ENCODE results near the gene MRPL12.

MRPL12 gene

DNA sequence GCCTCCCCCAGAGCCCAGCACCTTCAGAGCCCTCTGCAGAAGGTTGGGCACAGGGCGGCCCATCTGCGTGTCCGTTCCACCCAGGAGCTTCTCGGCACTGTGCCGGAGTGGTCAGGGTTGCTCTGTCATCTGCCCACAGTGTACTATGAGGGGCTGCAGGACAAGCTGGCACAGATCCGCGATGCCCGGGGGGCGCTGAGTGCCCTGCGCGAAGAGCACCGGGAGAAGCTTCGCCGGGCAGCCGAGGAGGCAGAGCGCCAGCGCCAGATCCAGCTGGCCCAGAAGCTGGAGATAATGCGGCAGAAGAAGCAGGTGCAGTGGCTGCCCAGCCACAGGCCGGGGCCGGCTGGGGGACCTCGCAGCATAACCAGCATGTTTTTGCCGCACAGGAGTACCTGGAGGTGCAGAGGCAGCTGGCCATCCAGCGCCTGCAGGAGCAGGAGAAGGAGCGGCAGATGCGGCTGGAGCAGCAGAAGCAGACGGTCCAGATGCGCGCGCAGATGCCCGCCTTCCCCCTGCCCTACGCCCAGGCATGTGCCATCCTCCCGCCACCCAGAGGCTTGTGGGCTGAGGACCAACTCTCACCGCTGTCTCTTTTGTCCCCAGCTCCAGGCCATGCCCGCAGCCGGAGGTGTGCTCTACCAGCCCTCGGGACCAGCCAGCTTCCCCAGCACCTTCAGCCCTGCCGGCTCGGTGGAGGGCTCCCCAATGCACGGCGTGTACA, 6.8 kb upstream of the MRPL12 start:
- H3K4me3 ChIP-seq (ENCODE audit: low read depth, low read length) = no peak overlapping the region

DNA sequence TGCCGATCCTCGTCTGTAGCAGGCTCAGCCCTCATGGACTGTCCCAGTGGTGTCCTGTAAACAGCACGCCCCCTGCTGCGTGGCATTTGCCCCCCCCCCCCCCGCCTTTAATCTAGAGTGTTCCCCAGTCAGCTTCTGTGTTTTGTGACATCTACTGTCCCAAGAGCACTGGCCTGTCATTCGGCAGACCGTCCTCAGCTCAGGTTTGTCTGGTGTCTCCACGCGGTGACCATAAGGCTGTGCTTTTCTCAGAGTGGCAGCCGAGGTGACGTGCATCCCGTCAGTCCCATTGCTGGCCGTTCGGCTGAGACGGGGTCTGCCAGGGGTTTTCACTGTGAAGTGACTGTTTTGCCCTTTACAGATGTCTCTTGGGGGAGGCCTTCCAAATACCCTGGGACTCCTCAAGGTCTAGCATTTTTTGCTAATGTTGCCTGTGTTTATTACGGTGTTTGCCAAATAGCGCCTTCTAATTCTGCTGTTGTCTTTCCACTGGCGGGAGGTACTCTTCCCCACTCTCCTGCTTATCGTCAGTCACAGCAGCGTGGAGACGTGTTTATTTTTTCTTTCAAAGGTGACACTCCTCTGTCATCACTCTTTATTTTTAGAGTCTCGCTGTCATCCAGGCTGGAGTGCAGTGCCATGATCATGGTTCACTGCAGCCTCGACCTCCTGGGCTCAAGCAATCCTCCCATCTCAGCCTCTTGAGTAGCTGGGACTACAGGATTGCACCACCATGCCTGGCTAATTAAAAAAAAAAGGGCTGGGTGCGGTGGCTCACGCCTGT, 5.7 kb upstream of the MRPL12 start:
- no peak for DNase-seq (ENCODE audit: low read depth)
- H3K4me3 ChIP-seq (ENCODE audit: low read depth, low read length) = no peak overlapping the region

More for the DNA sequence above, 6.8 kb upstream of the MRPL12 start:
- DNase-seq (ENCODE audit: low read depth) = no peak

DNA sequence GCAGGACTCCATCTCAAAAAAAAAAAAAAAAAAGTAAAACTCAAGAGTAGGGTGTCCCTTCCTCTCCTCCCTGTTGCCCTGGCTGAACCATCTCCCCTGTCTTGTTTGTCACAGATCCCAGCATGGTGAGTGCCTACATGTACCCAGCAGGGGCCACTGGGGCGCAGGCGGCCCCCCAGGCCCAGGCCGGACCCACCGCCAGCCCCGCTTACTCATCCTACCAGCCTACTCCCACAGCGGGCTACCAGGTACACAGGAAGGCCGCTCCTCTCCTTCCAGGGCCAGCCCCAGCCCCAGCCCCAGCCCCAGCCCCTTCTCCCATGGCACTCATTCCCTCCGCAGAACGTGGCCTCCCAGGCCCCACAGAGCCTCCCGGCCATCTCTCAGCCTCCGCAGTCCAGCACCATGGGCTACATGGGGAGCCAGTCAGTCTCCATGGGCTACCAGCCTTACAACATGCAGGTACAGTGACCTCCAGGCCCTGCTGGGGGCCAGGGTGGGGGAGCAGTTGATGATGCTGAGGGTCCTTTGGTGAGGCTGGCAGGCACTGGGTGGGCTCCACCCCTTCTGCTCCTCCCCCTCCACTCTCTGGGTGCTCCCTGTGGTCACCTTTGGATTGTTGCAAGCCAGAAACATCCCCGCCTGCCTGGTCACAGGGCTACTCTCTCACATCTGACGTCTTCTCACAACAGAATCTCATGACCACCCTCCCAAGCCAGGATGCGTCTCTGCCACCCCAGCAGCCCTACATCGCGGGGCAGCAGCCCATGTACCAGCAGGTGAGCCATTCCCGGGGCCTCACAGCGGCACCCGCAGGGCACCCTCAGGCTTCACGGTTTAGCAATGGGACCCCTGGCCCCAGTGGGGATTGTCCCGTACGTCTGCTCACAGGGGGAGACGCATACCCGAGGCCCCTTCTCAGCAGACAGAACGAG, 2.5 kb upstream of the MRPL12 start:
- DNase-seq (ENCODE audit: low read depth) = no peak
- no peak overlapping the region for H3K4me3 ChIP-seq (ENCODE audit: low read depth, low read length)

DNA sequence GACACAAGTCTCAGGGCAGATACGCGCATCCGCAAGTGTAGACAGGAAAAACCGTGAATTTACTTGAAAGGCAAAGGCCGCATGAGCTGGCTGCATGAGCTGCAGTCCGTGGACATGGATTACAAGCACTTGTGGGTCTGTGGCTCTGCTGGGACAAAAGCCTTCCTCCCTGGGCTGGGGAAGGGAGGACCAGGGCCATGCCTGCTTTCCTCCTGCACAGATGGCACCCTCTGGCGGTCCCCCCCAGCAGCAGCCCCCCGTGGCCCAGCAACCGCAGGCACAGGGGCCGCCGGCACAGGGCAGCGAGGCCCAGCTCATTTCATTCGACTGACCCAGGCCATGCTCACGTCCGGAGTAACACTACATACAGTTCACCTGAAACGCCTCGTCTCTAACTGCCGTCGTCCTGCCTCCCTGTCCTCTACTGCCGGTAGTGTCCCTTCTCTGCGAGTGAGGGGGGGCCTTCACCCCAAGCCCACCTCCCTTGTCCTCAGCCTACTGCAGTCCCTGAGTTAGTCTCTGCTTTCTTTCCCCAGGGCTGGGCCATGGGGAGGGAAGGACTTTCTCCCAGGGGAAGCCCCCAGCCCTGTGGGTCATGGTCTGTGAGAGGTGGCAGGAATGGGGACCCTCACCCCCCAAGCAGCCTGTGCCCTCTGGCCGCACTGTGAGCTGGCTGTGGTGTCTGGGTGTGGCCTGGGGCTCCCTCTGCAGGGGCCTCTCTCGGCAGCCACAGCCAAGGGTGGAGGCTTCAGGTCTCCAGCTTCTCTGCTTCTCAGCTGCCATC, 1.7 kb upstream of the MRPL12 start:
- peak overlapping the region; percentile 90 for H3K4me3 ChIP-seq (ENCODE audit: low read depth, low read length)
- DNase-seq (ENCODE audit: low read depth) = no peak

DNA sequence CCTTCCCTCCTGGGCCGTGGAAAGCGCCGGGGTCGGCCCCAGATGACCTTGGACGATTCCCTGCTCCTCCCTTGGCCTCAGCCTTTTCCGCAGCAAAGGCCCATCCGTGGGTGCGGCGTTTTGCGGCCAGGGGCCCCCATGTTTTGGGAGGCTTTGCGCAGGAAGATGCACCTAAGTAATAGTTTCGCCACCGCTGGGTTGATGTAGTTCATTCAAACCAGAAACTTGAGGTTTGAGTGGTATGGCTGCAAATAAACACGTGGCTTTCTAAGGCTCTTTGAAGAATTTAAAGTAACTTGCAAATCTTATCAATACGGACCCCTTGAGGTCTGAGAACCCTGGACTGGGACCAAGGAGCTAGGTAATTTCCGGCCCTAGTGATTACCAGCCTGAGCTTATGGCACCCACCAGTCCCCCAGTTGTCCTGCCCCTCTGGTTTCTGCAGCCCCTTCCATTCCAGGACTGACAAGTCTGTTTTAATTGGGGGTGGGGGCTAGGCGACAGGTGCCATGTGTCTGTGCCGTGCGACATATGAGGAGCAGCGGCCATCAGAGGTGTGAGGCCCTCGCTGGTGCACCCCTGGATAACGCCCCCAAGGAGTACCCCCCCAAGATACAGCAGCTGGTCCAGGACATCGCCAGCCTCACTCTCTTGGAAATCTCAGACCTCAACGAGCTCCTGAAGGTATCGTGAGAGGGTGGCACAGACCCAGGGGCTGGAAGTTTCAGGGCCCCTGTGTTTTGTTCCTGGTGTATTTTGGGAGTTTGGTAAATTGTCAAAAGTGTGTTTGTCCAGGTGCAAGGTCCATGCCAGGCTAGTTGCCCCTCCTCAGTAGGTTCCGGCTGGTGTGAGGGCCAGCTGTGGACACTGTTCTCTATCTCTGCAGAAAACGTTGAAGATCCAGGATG, 834 bp downstream of the MRPL12 start:
- no peak for DNase-seq (ENCODE audit: low read depth)
- peak overlapping the region; percentile 90 for H3K4me3 ChIP-seq (ENCODE audit: low read depth, low read length)

DNA sequence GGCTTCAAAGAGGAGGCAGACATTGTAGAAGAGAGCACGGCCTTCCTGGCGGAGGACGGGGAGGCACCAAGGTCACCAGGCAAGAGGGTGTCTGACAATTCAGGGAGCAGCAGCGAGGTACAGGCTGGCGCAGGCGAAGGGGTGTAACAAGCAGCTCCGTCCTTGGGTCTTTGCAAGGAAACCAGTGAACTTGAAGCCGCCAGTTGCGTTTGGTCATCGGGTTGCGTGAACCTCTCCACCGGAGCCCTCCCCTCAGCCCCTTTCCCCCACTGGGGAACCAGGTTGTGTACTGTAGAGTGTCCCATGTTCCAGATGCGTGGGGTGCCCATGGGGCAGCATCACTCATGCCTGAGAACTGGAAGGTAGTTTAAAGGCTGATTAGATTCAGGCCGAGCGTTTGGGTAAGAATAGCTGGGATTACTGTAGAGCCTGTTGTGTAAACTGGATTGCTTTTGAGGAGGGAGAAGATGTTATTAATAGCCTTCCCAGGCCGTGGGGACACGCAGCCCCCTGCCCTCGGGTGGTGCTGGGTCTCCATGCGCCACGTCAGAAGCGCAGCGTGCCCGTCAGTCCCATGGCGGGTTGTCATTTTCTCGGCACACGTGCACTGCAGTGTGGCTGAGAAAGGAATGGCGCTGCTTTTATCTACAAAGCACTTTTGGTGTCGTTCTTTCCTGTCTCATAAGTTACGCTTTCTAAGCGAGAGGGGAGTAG, 2.5 kb downstream of the MRPL12 start:
- no peak for DNase-seq (ENCODE audit: low read depth)
- no peak overlapping the region for H3K4me3 ChIP-seq (ENCODE audit: low read depth, low read length)

DNA sequence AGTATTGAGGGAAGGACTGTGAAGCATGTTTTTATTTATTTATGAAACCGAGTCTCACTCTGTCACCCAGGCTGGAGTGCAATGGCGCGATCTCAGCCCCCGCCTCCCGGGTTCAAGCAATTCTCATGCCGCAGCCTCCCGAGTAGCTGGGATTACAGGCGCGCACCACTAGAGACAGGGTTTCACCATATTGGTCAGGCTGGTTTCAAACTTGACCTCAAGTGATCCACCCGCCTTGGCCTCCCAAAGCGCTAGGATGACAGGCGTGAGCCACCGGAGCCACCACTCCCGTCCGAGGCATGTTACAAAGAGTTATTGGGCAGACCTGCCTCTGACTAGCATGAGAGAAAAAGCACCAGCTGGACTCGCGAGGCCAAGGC, 3.1 kb downstream of the MRPL12 start:
- no peak overlapping the region for H3K4me3 ChIP-seq (ENCODE audit: low read depth, low read length)
- no peak for DNase-seq (ENCODE audit: low read depth)

DNA sequence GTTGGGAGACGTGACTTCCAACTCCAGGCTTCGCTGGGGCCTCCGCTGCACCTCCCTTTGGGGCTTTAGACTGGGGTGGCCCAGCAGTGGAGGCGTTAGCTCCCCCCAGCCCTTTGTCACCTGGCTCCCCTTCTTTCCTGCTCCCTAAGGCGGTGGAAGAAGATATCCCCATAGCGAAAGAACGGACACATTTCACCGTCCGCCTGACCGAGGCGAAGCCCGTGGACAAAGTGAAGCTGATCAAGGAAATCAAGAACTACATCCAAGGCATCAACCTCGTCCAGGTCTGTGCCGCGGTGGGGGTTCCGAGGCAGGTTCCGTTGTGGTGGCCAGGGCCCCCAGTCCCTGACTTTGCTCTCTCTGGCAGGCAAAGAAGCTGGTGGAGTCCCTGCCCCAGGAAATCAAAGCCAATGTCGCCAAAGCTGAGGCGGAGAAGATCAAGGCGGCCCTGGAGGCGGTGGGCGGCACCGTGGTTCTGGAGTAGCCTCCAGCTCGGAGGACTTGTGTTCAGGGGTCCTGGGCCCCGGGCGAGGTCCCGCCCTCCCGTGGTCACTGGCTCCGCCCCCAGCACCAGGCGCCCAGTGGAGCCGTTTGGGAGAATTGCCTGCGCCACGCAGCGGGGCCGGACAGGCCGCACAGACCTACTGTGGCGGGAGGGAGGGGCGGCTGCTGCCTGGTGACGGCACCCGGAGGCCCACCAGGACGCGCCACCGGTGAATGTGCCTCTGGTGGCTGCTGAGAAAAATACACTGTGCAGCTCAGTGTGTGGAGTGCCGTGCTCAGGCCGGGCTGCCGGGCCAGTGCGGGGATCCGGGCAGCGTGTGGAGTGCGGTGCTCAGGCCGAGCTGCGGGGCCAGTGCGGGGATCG, 3.8 kb downstream of the MRPL12 start:
- H3K4me3 ChIP-seq (ENCODE audit: low read depth, low read length) = no peak overlapping the region
- no peak for DNase-seq (ENCODE audit: low read depth)

DNA sequence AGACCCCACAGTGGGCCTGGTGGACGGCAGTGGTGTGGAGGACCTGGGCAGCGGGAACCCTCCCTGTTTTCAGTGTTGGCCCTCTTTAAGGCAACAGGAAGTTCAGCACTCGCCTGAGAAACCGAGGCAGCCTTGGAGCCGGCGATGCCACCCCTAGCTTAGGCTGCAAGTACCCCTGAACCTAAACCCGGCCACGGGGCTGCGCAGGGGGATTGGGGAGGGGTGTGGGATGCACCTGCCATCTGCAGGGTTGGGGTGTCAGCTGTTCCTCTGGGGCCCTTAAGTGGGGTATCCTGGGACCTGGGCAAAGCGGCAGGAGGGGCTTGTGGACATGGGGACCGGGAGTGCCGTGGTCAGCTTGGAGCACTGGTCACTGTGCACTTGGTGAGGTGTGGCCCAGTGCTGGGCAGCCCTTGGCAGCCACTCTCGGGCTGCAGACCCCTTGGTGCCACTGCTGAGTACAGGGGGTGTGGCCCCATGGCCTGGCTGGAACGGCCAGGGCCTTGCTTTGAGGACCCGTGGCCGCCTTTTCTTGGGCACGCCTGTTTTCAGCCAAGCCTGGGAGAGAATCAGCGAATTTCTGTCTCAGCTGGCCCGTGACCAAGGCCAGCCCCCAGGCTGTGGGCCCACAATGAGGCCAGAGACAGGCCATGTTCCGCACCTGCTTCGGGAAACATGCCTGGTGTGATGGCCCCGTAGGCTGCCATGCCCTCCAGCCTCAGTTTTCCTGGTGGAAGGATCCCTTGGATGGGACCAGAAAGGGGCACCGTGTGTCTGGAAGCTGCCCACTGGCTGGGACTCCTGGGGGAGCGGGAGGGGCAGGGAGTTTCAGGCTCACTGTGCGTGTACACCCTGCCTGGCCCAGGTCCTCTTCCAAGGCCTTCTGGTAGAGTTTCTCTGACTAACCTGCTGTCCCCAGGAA, 4.8 kb downstream of the MRPL12 start:
- H3K4me3 ChIP-seq (ENCODE audit: low read depth, low read length) = no peak overlapping the region
- no peak for DNase-seq (ENCODE audit: low read depth)

DNA sequence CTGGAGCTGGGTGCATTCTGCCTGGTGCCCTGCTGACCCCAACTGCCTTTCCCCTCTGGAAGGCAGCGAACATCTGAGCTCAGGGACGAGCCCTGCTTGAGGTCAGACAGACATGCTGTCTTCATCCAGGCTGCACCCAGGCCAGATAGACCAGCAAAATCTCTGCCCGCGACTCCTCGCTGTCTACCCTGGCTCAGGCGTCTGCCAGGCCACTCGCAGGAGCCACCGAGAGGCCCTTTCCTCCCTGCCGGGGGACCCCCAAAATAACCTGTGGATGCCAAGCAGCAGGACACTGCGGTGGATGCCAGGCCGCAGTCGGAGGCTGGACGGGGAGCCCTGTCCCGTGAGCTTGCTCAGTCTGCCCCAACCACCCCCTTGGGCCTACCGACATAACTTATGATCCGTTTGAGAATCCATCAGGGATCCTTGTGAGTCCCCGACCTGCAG, 5.6 kb downstream of the MRPL12 start:
- H3K4me3 ChIP-seq (ENCODE audit: low read depth, low read length) = no peak overlapping the region
- DNase-seq (ENCODE audit: low read depth) = no peak

DNA sequence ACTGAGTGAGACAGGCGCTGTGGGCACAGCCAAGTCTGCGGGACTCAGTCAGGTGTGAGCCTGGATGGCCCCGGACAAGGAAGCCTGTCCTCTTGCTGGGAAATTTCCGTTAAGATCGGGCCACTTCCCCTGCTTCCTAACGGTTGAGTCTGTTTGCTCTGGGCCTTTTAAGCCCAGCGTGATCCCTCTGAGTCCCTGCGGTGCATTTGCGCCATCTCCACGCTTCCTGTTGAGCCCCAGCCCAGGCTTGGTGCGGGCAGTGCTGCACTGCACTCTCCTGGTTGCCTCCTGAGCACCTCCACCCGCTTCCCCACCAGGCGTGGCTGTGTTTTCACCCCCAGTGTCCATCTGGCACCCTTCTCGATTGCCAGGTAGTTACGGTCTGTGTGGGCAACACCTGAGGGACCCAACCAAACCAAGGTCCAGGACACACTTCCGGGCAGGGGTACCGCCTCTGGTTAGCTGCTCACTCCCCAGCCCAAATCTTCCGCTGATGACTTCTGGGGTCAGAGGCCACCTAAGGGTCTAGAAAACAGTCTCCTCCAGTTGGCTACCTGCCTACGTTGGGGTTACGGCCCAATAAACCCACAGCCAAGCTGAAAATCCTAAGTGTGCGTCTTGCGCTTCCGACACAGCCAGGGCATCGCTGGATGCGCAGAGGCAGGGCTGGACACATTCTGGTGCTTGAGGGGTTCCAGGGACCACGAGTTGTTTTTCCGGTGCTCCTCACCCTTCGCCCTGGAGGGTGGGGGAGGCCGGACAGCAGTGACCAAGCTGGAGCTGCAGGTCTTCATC, 7.5 kb downstream of the MRPL12 start:
- no peak for DNase-seq (ENCODE audit: low read depth)
- no peak overlapping the region for H3K4me3 ChIP-seq (ENCODE audit: low read depth, low read length)

DNA sequence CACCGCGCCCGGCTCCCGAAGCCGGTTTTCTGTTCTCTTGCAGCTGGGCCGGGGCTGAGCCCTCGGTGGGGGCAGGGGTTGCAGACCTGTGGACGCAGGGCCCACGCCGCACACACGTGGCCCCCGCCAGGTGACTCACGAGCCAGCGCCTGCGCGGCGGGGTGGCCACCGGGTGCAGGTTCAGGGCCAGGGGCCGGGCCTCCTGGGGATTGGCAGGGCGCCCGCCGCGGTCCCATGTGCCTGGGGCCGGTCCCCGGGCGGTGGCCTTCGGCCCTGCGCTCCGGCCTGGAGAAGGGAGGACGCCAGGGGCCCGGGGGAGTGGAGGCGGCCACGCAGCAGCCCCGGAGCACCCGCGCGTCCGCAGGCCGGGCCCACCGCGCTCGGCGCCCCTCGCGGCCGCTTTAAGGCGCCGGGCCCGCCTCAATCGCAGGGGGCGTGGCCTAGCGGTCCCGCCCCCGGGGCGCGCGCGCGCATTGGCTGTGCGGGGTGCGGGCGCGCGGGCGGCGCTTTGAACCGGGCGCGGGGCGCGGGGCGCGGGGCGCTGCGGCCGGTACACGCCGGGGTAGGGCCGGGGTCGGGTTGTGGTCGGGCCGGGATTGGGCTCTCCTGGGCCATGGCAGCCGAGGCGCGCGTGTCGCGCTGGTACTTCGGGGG, 8.8 kb downstream of the MRPL12 start, which contains the start of gene SLC25A10:
Gene SLC25A10 (plus strand): TSS at position 471 of the 654 bp plus-strand sequence. CDS start 143 bp downstream, at position 614.
- no peak for DNase-seq (ENCODE audit: low read depth)
- H3K4me3 ChIP-seq (ENCODE audit: low read depth, low read length) = peak within 1 kb of the TSS; percentile 64

DNA sequence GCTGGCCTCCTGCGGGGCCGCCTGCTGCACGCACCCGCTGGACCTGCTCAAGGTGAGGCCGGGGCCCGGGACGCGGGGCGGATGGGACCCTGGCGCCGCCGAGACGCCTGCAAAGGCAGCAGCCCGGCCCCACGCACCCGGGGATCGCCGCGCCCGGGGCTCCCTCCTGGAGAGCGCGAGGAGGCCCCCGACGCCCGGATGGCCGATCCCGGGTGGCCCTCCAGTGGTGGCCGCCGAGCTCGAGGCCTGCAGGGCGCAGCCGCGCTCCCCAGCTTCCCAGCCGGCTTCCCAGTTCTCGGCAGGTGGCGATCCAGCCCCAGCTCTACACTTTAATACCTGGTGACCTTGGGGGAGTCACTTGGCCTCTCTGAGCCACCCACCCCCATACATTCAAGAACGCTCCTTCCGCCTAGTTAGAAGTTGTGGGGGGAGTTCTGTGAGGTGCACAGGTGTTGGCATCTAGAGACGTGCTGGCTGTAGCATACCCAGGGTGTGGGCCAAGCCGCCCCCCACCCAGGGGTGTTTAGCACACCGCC, 9.4 kb downstream of the MRPL12 start:
- peak overlapping the region; percentile 64 for H3K4me3 ChIP-seq (ENCODE audit: low read depth, low read length)
- DNase-seq (ENCODE audit: low read depth) = no peak

DNA sequence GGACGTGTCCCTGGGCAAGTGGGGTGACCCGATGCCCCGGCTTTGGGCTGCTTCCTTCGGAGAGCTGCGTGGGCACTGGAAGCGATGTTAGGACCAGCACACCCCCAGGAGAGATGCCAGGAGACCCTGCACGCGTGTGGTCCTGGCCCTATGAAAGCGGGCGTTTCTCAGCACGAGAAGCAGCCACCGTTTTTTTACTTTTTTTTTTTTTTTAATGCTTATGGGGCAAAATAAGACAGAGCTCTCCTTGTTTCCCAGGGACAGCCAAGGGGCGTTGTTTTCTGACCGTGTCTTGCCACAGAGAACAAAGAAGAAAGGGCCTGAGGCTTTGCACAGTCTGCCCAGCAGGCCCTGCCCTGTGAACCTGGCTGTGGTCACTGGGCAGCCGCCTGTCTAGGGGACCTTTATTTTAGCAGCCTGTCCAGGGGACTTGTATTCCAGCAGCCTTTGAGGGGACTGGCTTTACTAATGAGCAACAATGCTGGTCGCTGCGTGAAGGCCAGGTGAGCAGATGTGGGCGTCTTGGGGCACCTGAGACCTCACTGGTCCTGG, 9.9 kb downstream of the MRPL12 start:
- H3K4me3 ChIP-seq (ENCODE audit: low read depth, low read length) = peak overlapping the region; percentile 64
- no peak for DNase-seq (ENCODE audit: low read depth)
